GM18867 (cell line): ENCODE data around the gene ZNF541.
A peak's percentile ranks its signal among the peaks of the same experiment; 100 is the strongest.
"Not testable (repeated sequence)": the region's sequence is repeated elsewhere in the genome, so short reads cannot be mapped to it uniquely, and the experiment has no call there.

ENCODE experiments used
- ATAC-seq: cut with Tn5 transposase; IDR thresholded peaks from one replicate; pipeline ENCODE4 v1.9.1; 2021; ENCODE audit warnings: mild to moderate bottlenecking, moderate library complexity; ENCODE audit not compliant: unreplicated experiment

The ZNF541 gene

DNA sequence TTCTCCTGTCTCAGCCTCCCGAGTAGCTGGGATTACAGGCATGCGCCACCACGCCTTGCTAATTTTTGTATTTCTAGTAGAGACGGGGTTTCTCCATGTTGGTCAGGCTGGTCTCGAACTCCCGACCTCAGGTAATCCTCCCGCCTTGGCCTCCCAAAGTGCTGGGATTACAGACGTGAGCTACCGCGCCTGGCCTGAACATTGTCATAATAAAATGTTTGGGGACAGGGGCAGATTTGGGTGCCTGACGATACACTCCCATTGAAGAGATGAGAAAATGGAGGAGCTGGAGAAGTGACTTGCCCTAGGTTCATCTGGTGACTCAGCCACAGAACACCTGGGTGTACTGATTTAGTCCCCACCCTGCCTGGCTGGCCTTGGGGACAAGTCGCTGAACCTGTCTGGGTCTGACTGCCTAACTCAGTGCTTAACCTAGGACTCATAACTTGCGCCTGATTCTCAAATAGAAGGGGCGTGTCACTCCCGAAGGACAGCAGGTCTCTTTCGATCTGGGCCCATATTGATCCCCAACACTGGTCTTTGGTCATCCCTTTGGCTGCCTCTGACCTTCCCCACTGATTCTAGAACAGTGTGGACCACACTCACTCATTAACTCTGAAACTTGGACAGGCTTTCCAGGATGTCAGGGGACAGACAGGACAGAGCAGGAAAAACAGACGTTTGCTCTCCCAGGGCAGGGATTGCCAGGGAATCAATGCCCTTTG is 28.4 kb upstream of the ZNF541 start:
- ATAC-seq: no peak

DNA sequence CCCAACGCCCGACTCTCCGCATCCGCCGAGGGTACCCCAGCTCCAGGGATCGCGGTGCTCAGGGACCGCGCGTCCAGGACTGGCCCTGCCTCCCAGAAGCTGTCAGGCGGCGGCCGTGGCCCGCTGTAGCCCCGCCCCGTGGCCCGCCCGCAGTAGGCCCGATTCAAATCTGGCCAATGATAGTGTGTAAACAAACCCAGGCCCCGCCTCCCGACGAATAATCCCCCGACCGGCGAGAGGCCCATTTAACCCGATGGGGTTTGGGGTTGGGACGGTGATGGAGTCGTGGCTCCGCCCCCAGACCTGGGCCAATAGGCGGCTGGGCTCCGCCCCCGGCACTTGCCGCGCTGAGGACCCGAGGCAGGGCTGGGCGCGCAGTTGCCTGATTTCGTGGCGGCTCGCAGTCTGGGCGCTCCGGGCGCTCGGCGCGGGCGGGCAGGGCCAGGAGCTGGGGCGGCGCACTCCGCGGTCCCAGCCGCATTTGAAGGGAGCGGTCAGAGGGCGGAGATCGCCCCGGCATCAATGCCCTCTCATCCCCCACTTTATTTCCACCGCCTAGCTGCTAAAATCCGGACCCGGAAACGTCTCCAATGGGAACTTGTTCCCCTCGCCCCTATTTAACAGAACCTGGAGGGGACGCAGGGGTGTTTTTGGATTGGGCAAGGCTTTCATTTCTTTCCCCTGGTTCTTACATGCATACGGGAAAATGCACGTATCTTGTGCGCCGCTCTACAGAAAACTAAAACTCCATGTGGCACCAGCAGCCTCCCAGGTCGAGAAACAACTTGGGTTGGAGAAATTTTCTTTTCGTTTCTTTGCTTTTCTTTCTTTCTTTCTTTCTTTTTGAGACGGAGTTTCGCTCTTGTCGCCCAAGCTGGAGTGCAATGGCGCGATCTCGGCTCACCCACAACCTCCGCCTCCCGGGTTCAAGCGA is 27.6 kb upstream of the ZNF541 start:
- ATAC-seq: peak; percentile 94

DNA sequence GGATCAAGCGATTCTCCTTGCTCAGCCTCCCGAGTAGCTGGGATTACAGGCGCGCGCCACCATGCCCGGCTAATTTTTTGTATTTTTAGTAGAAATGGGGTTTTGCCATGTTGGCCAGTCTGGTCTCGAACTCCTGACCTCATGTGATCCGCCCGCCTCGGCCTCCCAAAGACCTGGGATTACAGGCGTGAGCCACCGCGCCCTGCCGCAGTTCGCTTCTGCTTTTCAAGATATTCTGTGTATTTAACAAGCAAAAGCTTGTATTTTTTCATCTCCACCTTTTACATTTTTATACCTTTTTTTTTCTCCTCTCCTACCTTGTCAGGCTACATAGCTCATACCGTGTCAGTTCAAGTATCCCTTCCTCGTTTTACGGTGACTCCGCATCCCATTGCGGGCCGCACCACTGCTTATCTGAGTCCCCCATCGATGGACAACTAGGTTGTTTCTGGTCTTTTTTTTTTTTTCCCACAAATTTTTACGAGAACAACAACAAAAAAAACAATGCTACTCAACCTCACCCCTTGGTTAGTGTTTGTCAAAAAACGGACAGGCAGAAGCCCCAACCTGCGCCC is 26.8 kb upstream of the ZNF541 start:
- ATAC-seq: not testable (repeated sequence)

DNA sequence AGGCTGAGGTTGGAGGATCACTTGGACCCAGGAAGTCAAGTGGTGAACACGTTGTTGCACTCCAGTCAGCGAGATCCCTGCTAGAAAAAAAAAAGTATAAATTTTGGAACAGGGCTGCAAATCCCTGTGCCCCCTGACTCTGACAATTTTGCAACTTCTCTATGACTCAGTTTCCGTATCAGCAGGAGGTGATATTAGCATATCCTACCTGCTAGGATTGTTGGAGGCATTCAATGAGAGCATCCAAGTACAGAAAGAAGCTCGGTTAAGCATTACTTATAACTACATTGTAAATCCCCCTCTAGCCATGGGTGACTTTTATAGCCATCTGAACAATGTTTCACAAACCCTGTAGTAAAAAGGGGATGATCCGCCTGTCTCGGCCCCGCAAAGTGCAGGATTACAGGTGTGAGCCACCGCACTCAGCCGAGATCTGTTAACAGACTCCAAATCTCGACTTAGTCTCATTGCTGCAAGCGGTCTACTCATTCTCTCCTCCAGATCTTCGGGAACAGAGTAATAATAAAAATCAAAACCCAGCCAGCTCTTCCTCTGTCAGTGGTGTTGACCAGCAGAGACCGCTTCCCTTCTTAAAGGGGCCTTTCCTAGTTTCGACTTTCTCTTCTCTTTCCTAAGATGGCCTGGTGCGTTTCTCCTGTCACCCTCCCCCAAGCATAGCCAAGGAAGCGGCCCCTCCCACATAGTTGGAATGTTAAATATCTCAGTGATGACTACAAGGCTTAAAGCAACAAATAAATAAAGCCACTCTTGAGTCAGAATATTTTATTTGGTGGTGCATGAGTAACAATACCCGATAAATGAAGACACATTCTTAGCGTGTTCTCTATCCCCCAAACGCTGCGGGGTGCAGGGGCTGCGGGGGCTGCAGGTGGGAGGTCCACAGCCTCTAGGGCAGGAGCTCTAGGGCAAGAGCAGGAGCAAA is 25.7 kb upstream of the ZNF541 start:
- ATAC-seq: no peak

DNA sequence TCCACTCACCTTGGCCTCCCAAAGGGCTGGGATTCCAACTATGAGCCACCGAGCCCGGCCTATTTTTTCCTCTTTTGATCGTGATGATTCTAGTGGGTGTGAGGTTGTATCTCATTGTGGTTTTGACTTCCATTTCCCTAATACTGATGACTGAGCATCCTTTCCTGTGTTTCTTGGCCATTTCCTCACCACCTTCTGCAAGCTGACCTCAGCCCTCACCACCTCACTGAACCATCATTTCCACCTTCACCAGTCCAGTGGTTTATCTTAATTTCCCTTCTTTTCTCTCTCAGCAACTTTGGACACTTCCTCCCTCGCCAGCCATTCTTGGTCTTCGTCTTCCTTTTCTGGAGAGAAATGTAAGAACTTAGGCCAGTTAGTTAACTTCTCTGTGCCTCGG is 23.0 kb upstream of the ZNF541 start:
- ATAC-seq: no peak

DNA sequence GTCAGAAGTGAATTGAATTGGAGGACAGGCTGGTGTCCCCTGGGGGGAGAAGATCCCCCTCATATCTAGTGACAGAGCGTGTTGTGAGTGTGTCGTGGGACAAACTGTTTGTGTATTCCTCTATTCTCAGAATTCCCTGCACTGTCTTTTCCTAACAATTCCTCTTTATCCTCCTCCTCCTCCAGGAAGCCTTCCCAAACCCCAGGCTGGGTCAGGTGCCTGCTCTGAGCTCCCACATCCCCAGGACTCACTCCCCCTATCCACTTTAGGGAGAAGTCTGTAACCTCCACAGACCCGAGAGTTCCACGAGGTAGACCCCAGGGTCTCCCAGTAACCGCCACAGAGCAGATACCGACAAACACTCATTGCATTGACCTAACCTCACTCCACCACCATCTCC is 20.9 kb upstream of the ZNF541 start:
- no peak for ATAC-seq

DNA sequence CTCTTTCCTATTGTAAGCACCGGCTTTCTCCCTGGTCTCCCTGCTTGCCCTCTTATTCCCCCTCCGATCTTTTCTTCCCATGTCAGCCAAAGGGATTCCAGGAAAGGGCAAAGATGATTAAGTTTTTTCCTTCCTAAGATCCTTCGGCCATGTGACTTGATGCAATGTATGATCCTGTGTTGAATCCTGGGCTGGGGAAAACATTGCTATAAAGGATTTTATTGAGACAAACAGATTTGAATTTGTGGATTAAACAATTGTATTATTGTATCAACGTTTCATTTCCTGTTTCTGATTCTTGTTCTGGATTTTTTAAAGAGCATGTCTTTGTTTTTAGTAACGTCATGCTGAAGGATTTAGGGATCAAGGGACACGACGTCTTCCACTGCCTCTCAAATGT is 16.9 kb upstream of the ZNF541 start:
- no peak for ATAC-seq

DNA sequence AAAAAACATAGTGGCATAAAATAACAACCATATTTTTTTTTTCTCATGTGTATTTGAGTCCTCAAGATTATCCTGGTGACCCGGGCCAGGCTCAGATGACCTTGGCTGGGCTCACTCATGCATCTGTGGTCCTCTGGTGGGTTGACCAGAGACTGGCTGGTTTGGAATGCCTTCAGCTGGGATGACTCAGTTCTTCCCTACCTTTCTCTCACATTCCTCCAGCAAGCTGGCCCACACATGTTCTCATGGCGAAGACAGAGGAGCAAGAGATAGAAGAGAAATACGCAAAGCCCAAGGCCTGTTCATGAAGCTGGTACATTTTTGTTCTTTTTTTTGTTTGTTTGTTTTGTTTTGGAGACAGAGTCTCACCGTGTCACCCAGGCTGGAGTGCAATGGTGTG is 14.3 kb upstream of the ZNF541 start:
- no peak for ATAC-seq

DNA sequence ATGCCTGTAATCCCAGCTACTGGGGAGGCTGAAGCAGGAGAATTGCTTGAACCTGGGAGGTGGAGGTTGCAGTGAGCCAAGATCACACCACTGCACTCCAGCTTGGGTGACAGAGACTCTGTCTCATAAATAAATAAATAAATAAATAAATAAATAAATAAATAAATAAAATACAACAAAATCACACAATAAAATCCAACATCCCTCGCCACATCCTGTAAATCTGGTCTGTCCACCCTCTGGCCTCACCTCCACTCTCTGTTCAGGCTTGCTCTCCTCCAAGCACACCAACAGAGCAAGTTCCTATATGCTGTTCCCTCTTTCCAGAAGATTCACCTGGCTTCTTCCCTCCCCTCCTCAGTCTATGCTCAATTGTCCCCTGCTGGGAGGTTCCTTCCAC is 10.2 kb upstream of the ZNF541 start:
- ATAC-seq: not testable (repeated sequence)

DNA sequence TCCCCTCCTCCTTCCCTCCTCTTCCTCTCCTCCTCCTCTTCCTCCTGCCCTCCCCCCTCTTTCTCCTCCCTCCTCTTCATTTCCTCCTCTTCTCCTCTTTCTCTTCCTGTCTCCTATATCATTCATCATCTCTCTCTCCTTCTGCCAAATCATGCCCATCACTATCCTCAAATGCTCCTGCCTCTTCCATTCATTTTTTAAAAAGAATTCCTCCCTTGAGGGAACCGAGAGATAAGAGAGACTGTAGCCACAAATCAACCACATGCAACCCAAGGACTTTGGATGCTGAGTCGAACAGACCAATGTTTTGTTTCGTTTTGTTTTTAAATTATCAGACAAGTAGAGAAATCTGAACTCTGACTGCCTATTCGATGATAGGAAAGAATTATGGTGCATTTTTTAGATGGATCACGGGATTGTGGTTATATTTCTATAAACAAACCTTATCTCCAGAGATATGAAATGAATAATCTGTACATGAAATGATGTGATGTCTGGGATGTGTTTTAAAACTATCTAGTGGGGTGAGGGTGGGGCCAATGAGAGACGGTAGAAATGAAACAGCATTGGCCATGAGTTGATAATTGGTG is 9.5 kb upstream of the ZNF541 start:
- ATAC-seq: no peak

DNA sequence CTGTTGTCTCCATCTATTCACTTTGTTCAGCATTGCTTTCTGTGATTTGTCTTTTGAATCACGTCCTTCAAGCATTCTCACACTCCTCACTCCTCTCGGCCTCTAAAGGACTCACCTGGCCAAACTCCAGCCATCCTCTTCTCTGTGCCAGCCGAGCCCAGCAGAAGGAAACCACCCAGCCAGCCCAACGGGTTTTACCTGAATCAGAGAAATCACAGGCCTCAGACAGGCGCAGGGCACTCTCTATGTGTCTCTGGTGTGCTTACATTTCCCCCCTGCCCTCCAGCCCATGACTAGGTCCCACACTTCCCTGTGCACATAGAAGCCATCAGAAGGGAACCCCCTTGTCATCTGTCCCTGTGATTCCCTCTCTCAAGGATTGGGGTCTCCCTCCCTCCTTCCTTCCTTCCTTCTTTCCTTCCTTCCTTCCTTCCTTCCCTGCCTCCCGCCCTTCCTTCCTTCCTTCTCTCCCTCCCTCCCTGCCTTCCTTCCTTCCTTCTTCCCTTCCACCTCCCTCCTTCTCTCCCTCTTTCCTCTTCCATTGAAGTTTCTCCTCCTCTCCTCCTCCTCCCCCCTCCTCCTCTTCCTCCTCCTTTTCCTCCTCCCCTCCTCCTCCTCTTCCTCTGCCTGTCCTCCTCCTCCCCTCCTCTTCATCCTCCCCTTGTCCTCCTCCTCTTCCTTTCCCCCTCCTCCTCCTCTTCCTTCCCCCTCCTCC is 8.8 kb upstream of the ZNF541 start:
- ATAC-seq: no peak

DNA sequence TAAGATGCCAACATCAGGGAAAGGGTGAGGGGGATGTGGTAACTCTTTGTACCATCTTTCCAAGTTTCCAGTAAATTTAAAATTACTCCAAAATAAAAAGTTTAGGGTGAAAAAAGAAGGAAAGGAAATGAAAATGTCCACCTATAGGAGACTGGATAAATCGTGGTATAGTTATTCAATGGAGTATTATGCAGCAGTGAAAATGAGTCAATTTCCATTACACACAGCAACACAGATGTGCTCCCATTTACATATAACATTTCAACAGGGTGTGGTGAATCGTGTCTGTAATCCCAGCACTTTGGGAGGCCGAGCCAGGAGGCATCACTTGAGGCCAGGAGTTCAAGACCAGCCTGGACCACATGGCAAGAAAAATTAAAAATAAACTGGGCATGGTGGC is 7.4 kb upstream of the ZNF541 start:
- ATAC-seq: no peak

DNA sequence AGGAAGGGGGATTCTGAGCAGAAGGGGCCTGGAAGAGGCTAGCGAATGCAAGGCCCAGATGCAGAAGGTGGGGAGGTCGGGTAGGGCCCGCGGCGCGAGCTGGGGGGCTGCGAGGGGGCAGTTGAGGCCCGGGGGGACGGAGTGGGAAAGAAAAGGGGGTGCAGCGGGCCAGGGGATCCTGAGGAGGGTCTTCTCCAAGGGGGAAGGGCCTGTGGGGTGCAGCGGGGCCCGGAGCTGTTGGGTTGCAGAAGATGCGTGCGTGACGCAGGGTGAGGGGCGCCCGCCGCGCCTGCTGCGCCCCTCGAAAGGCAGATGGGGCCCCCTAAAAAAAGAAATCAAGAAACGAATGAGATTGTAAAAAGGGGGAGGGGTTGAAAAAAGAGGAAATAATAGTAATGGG is 313 bp downstream of the ZNF541 start:
- ATAC-seq: no peak

DNA sequence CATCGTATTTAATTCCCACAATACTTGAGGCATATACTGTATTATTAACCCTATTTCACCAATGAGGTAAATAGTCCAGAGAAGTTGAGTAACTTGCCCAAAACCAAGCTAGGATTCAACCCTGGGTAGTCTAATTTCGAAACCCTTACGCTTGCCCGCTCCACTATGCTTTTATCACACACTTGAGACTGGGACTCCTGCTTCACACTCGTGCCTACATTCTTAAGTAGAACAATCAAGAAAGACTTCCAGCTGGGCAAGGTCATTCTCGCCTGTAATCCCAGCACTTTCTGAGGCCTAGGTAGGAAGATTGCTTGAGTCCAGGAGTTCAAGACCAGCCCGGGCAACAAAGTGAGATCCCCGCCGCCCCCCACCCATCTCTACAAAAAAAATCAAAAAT is 3.6 kb downstream of the ZNF541 start:
- ATAC-seq: no peak

DNA sequence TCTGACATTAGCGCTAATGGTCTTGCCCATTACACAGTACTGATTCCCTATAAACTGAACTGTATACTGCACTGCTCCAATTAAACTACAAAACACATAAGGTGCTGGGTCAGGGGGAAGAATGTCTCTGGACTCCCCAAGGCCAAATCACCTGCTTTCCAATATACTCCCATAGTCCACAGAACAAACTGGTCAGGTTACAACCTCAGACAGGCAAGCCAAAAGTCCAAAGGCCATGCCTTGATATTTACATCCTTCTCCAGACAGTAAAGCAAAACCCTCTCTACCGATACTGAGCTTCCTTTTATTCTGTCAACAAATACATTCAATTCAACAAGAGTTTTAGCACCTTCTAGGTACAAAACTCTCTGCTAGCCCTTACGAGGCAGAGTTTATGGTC is 8.9 kb downstream of the ZNF541 start:
- ATAC-seq: no peak

DNA sequence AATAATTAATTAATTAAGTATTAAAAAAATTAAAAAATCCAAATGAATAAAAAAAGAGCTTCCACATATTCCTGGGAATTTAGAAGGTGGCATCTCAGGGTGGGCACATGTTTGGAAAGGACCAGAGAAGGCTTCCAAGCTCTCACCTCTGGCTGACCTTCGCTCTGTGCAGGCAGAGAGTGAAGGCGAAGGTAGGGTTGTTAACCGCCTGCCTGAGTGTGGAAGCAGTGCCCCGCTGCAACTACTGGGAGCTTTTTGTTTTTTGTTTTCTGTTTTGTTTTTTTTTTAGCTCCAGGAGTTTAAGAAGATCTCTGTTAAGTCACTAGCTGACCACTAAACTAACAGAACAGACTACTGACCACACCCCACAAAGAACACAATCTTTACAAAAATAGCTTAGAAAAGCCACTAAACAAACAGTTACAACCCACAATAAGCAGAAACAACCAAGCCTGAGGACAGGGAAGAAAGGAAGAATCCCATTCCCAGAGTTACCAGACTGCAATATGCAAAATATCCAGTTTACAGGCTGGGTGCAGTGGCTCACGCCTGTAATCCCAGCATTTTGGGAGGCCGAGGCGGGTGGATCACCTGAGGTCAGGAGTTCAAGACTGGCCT is 11.4 kb downstream of the ZNF541 start:
- no peak for ATAC-seq

DNA sequence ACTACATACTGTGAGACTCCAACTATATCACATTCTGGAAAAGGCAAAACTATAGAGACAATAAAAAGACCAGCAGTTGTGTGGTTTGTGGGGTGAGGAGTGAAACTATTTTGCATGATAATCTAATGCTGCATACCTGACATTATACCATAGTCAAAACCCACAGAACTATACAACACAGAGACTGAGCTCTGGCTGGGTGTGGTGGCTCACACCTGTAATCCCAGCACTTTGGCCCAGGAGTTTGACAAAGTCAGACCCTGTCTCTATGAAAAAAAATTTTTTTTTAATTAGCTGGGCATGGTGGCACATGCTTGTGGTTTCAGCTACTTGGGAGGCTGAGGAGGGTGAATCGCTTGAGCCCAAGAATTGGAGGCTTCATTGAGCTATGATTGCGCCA is 11.9 kb downstream of the ZNF541 start:
- no peak for ATAC-seq

DNA sequence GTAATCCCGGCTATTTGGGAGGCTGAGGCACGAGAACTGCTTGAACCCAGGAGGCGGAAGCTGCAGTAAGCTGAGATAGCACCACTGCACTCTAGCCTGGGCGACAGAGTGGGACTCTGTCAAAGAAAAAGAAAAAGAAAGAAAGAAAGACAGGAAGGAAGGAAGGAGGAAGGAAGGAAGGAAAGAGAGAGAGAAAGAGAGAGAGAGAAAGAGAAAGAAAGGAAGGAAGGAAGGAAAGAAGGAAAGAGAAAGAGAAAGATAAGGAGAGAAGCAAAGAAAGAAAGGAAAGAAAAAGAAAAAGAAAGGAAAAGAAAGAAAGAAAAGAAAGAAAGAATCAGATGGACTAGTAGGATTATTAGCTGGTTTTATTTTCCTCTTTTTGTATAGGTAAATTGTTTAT is 22.8 kb downstream of the ZNF541 start:
- no peak for ATAC-seq

DNA sequence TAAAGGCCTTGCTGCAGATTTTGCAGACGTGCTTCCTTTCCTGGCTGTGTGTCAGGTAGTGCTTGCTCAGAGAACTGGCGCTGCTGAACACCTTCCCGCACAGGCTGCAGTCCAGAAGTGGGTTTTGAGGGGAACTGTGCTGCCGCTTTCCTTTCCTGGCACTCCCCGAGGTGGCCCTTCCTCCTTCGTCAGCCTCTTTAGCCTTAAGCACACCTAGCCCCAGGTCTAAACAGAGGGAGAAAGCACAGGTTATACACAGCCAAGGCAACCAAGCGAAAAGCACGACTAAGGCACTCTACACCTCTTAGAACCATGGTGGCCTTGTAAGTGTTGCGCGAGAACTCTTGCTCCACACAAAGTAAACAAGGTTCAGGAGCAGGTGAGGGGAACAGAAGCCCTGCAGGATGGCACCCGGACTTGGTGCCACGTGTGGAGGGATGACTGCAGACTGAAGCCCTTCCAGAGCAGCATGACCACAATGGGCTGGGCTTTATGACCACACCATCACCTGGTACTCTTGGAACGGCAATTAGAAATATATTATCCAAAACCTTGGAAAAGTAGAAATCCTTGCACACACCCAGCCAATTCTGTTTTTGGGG is 23.6 kb downstream of the ZNF541 start:
- no peak for ATAC-seq
